PC-9 (cell line): ENCODE data around the gene CNTNAP5. TPM values are rescaled to one million over a fixed set of nuclear protein-coding genes. Genes with fewer than 3 reads are reported as not detected.

Experiments used
- BruUV-seq: library from RNA; stranded (reverse); fragments of 400-500 nt; replicated peaks from 2 replicates; lab custom pipeline; 2021; lab: Mats Ljungman, UMichigan
- CTCF ChIA-PET: fragments of 300-600 bp; sonication (Branson Sonifier 250); formaldehyde crosslinking; loops from one replicate; lab custom pipeline; 2022; ENCODE audit warnings: antibody characterized with exemption; lab: Charles Lee
- POLR2A ChIA-PET: fragments of 300-600 bp; sonication (Branson Sonifier 250); formaldehyde crosslinking; loops from one replicate; lab custom pipeline; 2022; ENCODE audit warnings: antibody characterized with exemption; ENCODE audit not compliant: unreplicated experiment; lab: Charles Lee
- DNase-seq, 2 experiments: peaks; one replicate each; pipeline versions ENCODE4 v3.0.0 to v3.0.0-alpha.2; 2015 to 2022; ENCODE audit warnings: mixed read lengths in 1 of 2
- H2AFZ ChIP-seq: fragments of 200-600 bp; sonication (generic); 2 replicates; pipeline ENCODE4 v1.8.1; 2017; ENCODE audit warnings: antibody characterized with exemption
- H3F3A ChIP-seq: fragments of 200-600 bp; sonication (generic); 2 replicates; pipeline ENCODE4 v1.8.1; 2017; ENCODE audit warnings: antibody characterized with exemption, mild to moderate bottlenecking, low read depth; ENCODE audit not compliant: insufficient read depth
- H3K27ac ChIP-seq: fragments of 200-600 bp; sonication (generic); 2 replicates; pipeline ENCODE4 v1.6.1; 2016; ENCODE audit warnings: mixed run types
- H3K27me3 ChIP-seq: fragments of 200-600 bp; sonication (generic); 2 replicates; pipeline ENCODE4 v1.6.1; 2016; ENCODE audit warnings: low read depth, mixed run types; ENCODE audit not compliant: insufficient read depth
- H3K36me3 ChIP-seq: fragments of 200-600 bp; sonication (generic); 2 replicates; pipeline ENCODE4 v1.6.1; 2016; ENCODE audit warnings: low read depth, mixed run types
- H3K4me1 ChIP-seq: fragments of 200-600 bp; sonication (generic); replicated peaks from 2 replicates; pipeline ENCODE4 v1.6.1; 2016; ENCODE audit warnings: mixed run types; ENCODE audit not compliant: insufficient read depth
- H3K4me2 ChIP-seq: fragments of 200-600 bp; sonication (generic); 2 replicates; pipeline ENCODE4 v1.6.1; 2017; ENCODE audit warnings: mixed run types
- H3K4me3 ChIP-seq: fragments of 200-600 bp; sonication (generic); 2 replicates; pipeline ENCODE4 v1.6.1; 2016; ENCODE audit warnings: mixed run types
- H3K79me2 ChIP-seq: fragments of 200-600 bp; sonication (generic); 2 replicates; pipeline ENCODE4 v1.6.1; 2017; ENCODE audit warnings: low read depth, mixed run types
- H3K9me2 ChIP-seq: fragments of 200-600 bp; sonication (generic); 2 replicates; pipeline ENCODE4 v1.8.1; 2017; ENCODE audit warnings: mild to moderate bottlenecking; ENCODE audit not compliant: insufficient read depth
- H3K9me3 ChIP-seq: fragments of 200-600 bp; sonication (generic); 2 replicates; pipeline ENCODE4 v1.8.1; 2016; ENCODE audit warnings: low read depth; ENCODE audit not compliant: insufficient read depth
- H4K20me1 ChIP-seq: fragments of 200-600 bp; sonication (generic); 2 replicates; pipeline ENCODE4 v1.8.1; 2017; ENCODE audit not compliant: insufficient read depth
- CTCF ChIP-seq: fragments of 200-600 bp; sonication (generic); conservative IDR thresholded peaks from 2 replicates; pipeline ENCODE4 v1.6.1; 2017; ENCODE audit warnings: mixed run types, antibody characterized with exemption, mild to moderate bottlenecking, moderate library complexity
- EZH2 ChIP-seq: fragments of 200-600 bp; sonication (generic); IDR thresholded peaks from 2 replicates; pipeline ENCODE4 v1.8.0; 2017; ENCODE audit warnings: antibody characterized with exemption, low read depth
- intact Hi-C: fragments of 100-400 bp; cut with micrococcal nuclease; formaldehyde crosslinking; loops from one replicate; pipeline ENCODE4 v1.10.0; 2022; ENCODE audit not compliant: unreplicated experiment
- total RNA-seq: library from RNA; stranded (reverse); gene quantifications from 2 replicates; pipeline ENCODE4 v1.2.3, GENCODE V29; 2021

The CNTNAP5 gene
- total RNA-seq, 1 experiment from 2014 or later = not detected

- Histone ChIP-seq H3K27ac (no peak overlapping the region), H3K4me2 (no peak overlapping the region), H3K9me2 (no peaks in the 10 kb centered on the region), H2AFZ (no peak overlapping the region), H3K4me1 (no peaks in the 10 kb centered on the region), H3K36me3 (no peaks in the 10 kb centered on the region), H3K9me3 (no peaks in the 10 kb centered on the region), H3K27me3 (no peaks in the 10 kb centered on the region), H3K79me2 (no peaks in the 10 kb centered on the region), H3F3A (no peaks in the 10 kb centered on the region), H4K20me1 (no peaks in the 10 kb centered on the region), H3K4me3 (no peak overlapping the region)
- POLR2A ChIA-PET = no interaction called here
- intact Hi-C loops = no loop called here
- TF ChIP-seq EZH2 = no peak
- no peak for TF ChIP-seq CTCF
- BruUV-seq = no TSS peak
- DNase-seq = no peak
- CTCF ChIA-PET = no interaction called here
These were observed 23.6 kb downstream of the CNTNAP5 start for GRCh38 chr2:124048664-124049063.

- H3K4me3 ChIP-seq = no peak overlapping the region
These were observed 24.0 kb downstream of the CNTNAP5 start for GRCh38 chr2:124049136-124049535.

GRCh38 chr2:124050833-124051497 is 25.9 kb downstream of the CNTNAP5 start:
- TF ChIP-seq CTCF (no peak), EZH2 (no peak)
- Histone ChIP-seq H3K9me2 (no peaks in the 10 kb centered on the region), H3K27me3 (no peaks in the 10 kb centered on the region), H3K36me3 (no peaks in the 10 kb centered on the region), H2AFZ (no peak overlapping the region), H3K9me3 (no peaks in the 10 kb centered on the region), H3K4me2 (no peak overlapping the region), H4K20me1 (no peaks in the 10 kb centered on the region), H3K4me3 (no peak overlapping the region), H3K79me2 (no peaks in the 10 kb centered on the region), H3K27ac (no peak overlapping the region), H3K4me1 (no peaks in the 10 kb centered on the region), H3F3A (no peaks in the 10 kb centered on the region)
- intact Hi-C loops = no loop called here
- DNase-seq = no peak
- POLR2A ChIA-PET = no interaction called here
- no TSS peak for BruUV-seq
- CTCF ChIA-PET = no interaction called here

More at GRCh38 chr2:124049136-124049535, 24.0 kb downstream of the CNTNAP5 start:
- POLR2A ChIA-PET = no interaction called here
- H3K4me2 ChIP-seq = no peak overlapping the region
- no peak overlapping the region for H2AFZ ChIP-seq
- CTCF ChIA-PET = no interaction called here
- no peaks in the 10 kb centered on the region for H3K36me3 ChIP-seq
- H3K9me2 ChIP-seq = no peaks in the 10 kb centered on the region
- DNase-seq = no peak
- H3F3A ChIP-seq = no peaks in the 10 kb centered on the region
- no peaks in the 10 kb centered on the region for H4K20me1 ChIP-seq
- no peak overlapping the region for H3K27ac ChIP-seq
- H3K79me2 ChIP-seq = no peaks in the 10 kb centered on the region
- TF ChIP-seq CTCF (no peak), EZH2 (no peak)
- H3K9me3 ChIP-seq = no peaks in the 10 kb centered on the region
- intact Hi-C loops = no loop called here
- H3K27me3 ChIP-seq = no peaks in the 10 kb centered on the region
- H3K4me1 ChIP-seq = no peaks in the 10 kb centered on the region
- no TSS peak for BruUV-seq
